ENCODE results near the gene BNC2.

- TF ChIP-seq CTCF (conservative IDR thresholded peaks at IDR 0.05; ENCODE audit: low read depth, low read length) (no peak), SMC3 (IDR thresholded peaks at IDR 0.05; ENCODE audit: low read depth, low read length) (no peak), POLR2A (IDR thresholded peaks at IDR 0.05; ENCODE audit: low read depth, low read length) (no peak), MXI1 (IDR thresholded peaks at IDR 0.05; ENCODE audit: borderline replicate concordance, low read depth, low read length) (no peak)
Observed at GRCh38 chr9:16532272-16532671, 338.2 kb downstream of the BNC2 start.
